Tibial nerve (tissue), 4 donors: ENCODE results near the gene ZNF423. TPM values are rescaled to one million over a fixed set of nuclear protein-coding genes. Genes with fewer than 3 reads are reported as not detected.

Source experiments
- DNase-seq, 2 donors: peaks; one replicate each; pipeline ENCODE4 v3.0.0-alpha.2; 2019; ENCODE audit warnings: low spot score in 2 of 2
- H3K27ac ChIP-seq, 4 donors: fragments of 200-600 bp; sonication (generic) in 3 of 4; one replicate each; pipeline ENCODE4 v1.5.1; 2017 to 2019; ENCODE audit warnings: mild to moderate bottlenecking in 1 of 4
- H3K27me3 ChIP-seq, 2 donors: fragments of 200-600 bp; sonication (generic) in 1 of 2; one replicate each; pipeline versions ENCODE4 v1.5.1 to v1.6.0; 2017 to 2019
- H3K36me3 ChIP-seq, 3 donors: fragments of 200-600 bp; sonication (generic); one replicate each; pipeline ENCODE4 v1.5.1; 2018 to 2019
- H3K4me1 ChIP-seq, 4 donors: fragments of 200-600 bp; sonication (generic) in 3 of 4; one replicate each; pipeline ENCODE4 v1.5.1; 2017 to 2019
- H3K4me3 ChIP-seq, 4 donors: fragments of 200-600 bp; sonication (generic) in 3 of 4; one replicate each; pipeline ENCODE4 v1.5.1; 2017 to 2019; ENCODE audit warnings: mild to moderate bottlenecking in 1 of 4, moderate library complexity in 1 of 4
- H3K9me3 ChIP-seq, 4 donors: fragments of 200-600 bp; sonication (generic) in 3 of 4; one replicate each; pipeline ENCODE4 v1.5.1; 2017 to 2019
- CTCF ChIP-seq, 5 experiments: fragments of 200-600 bp in 3 of 5; fragments of 450-650 bp in 2 of 5; sonication (generic) in 3 of 5; IDR thresholded peaks; one replicate each; pipeline ENCODE4 v1.5.1; 2016 to 2019; ENCODE audit warnings: antibody characterized with exemption in 5 of 5, mild to moderate bottlenecking in 3 of 5, moderate library complexity in 2 of 5
- EP300 ChIP-seq, 2 donors: sonication (generic); formaldehyde crosslinking; IDR thresholded peaks; one replicate each; pipeline ENCODE4 v1.6.1; 2017; ENCODE audit warnings: antibody characterized with exemption in 2 of 2, mild to moderate bottlenecking in 1 of 2
- POLR2A ChIP-seq, 2 donors: fragments of 450-650 bp; IDR thresholded peaks; one replicate each; pipeline ENCODE4 v1.6.1; 2017; ENCODE audit warnings: antibody characterized with exemption in 2 of 2, mild to moderate bottlenecking in 2 of 2, moderate library complexity in 2 of 2
- WGBS, 2 donors: methylation state at CpG; one replicate each; pipeline ENCODE4 v1.1.5; 2018; 5-methylcytosine and 5-hydroxymethylcytosine counted together
- total RNA-seq, 4 donors: library from RNA; depleted of rRNA; stranded (reverse); fragments of >200 nt; gene quantifications; one replicate each; pipeline ENCODE4 v1.1.0, GENCODE V29; 2016

Gene ZNF423
- total RNA-seq, 4 donors from 2014 or later: 15.9 to 20.5 (median 18.5) TPM

GRCh38 chr16:49773534-49774475 is 82.1 kb downstream of the ZNF423 start:
- TF ChIP-seq POLR2A (IDR thresholded peaks at IDR 0.05): no peak
- TF ChIP-seq EP300 (IDR thresholded peaks at IDR 0.05): no peak
- no peak for TF ChIP-seq CTCF (IDR thresholded peaks at IDR 0.05)
- Histone ChIP-seq H3K36me3 (no peaks in the 10 kb centered on the region), H3K9me3 (no peaks in the 10 kb centered on the region), H3K27ac (no peak overlapping the region), H3K4me1 (peaks cover 0 to 37% (median 6%) of the 10 kb centered on the region in 4 donors), H3K27me3 (no peaks in the 10 kb centered on the region), H3K4me3 (no peak overlapping the region)
- 41 to 58% methylated on average over 9 to 10 of the region's 10 CpGs for WGBS, 2 donors
- no peak for DNase-seq

GRCh38 chr16:49767998-49768397 is 87.9 kb downstream of the ZNF423 start:
- Histone ChIP-seq H3K27ac (no peak overlapping the region), H3K27me3 (no peaks in the 10 kb centered on the region), H3K4me1 (peaks cover 0 to 4% (median 0%) of the 10 kb centered on the region in 4 donors), H3K36me3 (no peaks in the 10 kb centered on the region), H3K9me3 (no peaks in the 10 kb centered on the region), H3K4me3 (no peak overlapping the region)
- TF ChIP-seq POLR2A (IDR thresholded peaks at IDR 0.05): no peak
- TF ChIP-seq EP300 (IDR thresholded peaks at IDR 0.05): no peak
- no peak for TF ChIP-seq CTCF (IDR thresholded peaks at IDR 0.05)
- DNase-seq: no peak
- WGBS, 2 donors: 87 to 90% methylated on average over 23 of the region's 23 CpGs

- Histone ChIP-seq H3K27ac (no peak overlapping the region), H3K9me3 (no peaks in the 10 kb centered on the region), H3K4me1 (peaks cover 0 to 4% (median 0%) of the 10 kb centered on the region in 4 donors), H3K36me3 (no peaks in the 10 kb centered on the region), H3K4me3 (no peak overlapping the region), H3K27me3 (no peaks in the 10 kb centered on the region)
- TF ChIP-seq EP300 (IDR thresholded peaks at IDR 0.05) (no peak), POLR2A (IDR thresholded peaks at IDR 0.05) (no peak), CTCF (IDR thresholded peaks at IDR 0.05) (no peak)
- no peak for DNase-seq
- 90 to 92% methylated on average over 5 of the region's 5 CpGs for WGBS, 2 donors
These were observed 88.5 kb downstream of the ZNF423 start for GRCh38 chr16:49767414-49767813.

DNA sequence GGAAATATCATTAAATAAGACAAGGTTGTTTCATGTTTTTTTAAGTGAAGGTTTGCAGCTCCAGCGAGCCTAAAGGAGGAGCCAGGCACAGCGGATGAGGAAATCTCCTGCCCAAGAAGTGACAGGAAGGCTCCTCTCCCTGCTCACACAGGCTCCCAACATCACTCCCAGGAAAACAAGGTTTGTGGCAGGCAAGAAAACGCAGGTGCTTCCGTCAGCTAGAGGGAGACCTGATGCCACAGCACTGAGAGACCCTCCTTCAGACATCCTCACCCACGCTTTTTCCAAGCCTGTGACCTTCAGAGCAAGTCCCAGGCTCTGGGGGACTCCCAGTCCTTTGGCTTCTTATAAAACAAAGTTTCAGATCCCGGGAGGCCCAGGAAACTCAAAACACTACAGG is 89.7 kb downstream of the ZNF423 start:
- Histone ChIP-seq H3K27me3 (no peaks in the 10 kb centered on the region), H3K9me3 (no peaks in the 10 kb centered on the region), H3K4me1 (peaks cover 0 to 4% (median 0%) of the 10 kb centered on the region in 4 donors), H3K36me3 (no peaks in the 10 kb centered on the region), H3K27ac (no peak overlapping the region), H3K4me3 (no peak overlapping the region)
- TF ChIP-seq EP300 (IDR thresholded peaks at IDR 0.05) (no peak), CTCF (IDR thresholded peaks at IDR 0.05) (no peak), POLR2A (IDR thresholded peaks at IDR 0.05) (no peak)
- DNase-seq: no peak
- 52 to 54% methylated on average over 4 to 6 of the region's 6 CpGs for WGBS, 2 donors

DNA sequence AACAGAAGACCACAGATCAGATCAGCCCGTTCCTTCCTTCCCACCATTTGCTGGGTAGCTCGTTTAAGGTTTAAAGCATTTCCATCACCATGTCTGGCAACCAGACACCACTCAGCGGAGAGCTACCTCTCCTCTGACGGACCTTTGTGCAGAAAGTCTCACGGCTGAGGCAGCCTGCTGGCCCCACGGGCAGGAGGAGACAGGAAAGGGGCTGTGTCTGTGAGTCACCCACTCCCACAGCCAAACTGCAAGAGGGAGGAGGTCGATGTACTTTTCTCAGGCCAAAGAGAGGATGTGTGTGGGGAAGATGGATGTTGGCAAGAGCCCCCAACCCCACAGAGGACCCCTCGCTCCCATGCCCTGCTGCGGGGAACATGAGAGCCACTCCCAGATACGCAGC is 92.1 kb downstream of the ZNF423 start:
- Histone ChIP-seq H3K27me3 (no peaks in the 10 kb centered on the region), H3K27ac (no peak overlapping the region), H3K4me3 (no peak overlapping the region), H3K36me3 (no peaks in the 10 kb centered on the region), H3K4me1 (peaks cover 0 to 4% (median 0%) of the 10 kb centered on the region in 4 donors), H3K9me3 (no peaks in the 10 kb centered on the region)
- 69 to 71% methylated on average over 10 of the region's 10 CpGs for WGBS, 2 donors
- no peak for DNase-seq
- TF ChIP-seq POLR2A (IDR thresholded peaks at IDR 0.05) (no peak), CTCF (IDR thresholded peaks at IDR 0.05) (no peak), EP300 (IDR thresholded peaks at IDR 0.05) (no peak)
